Fibroblast of lung (primary cell): Measurements from ENCODE around the gene ECSIT. TPM values are rescaled to one million over a fixed set of nuclear protein-coding genes. Genes with fewer than 3 reads are reported as not detected.

Experiments
- DNase-seq, 2 donors: peaks; one replicate each; pipeline versions ENCODE4 v3.0.0 to v3.0.0-alpha.2; 2010; ENCODE audit warnings: low read depth in 2 of 2
- H2AFZ ChIP-seq: 2 replicates; pipeline ENCODE4 v1.5.1; 2012; ENCODE audit warnings: low read length, control low read depth, inconsistent platforms
- H3K27ac ChIP-seq: 2 replicates; pipeline ENCODE4 v1.5.1; 2011; ENCODE audit warnings: low read length, control low read depth; ENCODE audit not compliant: insufficient read depth
- H3K27me3 ChIP-seq: 2 replicates; pipeline ENCODE4 v1.5.1; 2011; ENCODE audit warnings: mild to moderate bottlenecking, low read length; ENCODE audit not compliant: control insufficient read depth, insufficient read depth
- H3K36me3 ChIP-seq: 2 replicates; pipeline ENCODE4 v1.5.1; 2011; ENCODE audit warnings: low read length; ENCODE audit not compliant: control insufficient read depth, insufficient read depth
- H3K4me1 ChIP-seq: 2 replicates; pipeline ENCODE4 v1.5.1; 2011; ENCODE audit warnings: low read length; ENCODE audit not compliant: control insufficient read depth, insufficient read depth; ENCODE audit errors: extremely low read depth
- H3K4me2 ChIP-seq: 2 replicates; pipeline ENCODE4 v1.5.1; 2011; ENCODE audit warnings: low read length, control low read depth; ENCODE audit not compliant: insufficient read depth; ENCODE audit errors: extremely low read depth
- H3K4me3 ChIP-seq, 4 experiments: fragments of 200-600 bp in 1 of 4; sonication (generic) in 1 of 4; replicated peaks in 1 of 4; 2 replicates each; pipeline ENCODE4 v1.5.1; 2011 to 2016; ENCODE audit warnings: low read length in 4 of 4, low read depth in 3 of 4, mild to moderate bottlenecking in 3 of 4, control low read depth in 2 of 4, inconsistent platforms in 1 of 4, mixed read lengths in 1 of 4; ENCODE audit not compliant: insufficient read depth in 1 of 4; ENCODE audit errors: control extremely low read depth in 1 of 4
- H3K79me2 ChIP-seq: 2 replicates; pipeline ENCODE4 v1.5.1; 2012; ENCODE audit warnings: mild to moderate bottlenecking, low read length, inconsistent platforms; ENCODE audit not compliant: control insufficient read depth, insufficient read depth
- H3K9ac ChIP-seq: 2 replicates; pipeline ENCODE4 v1.5.1; 2011; ENCODE audit warnings: mild to moderate bottlenecking, low read length, control low read depth; ENCODE audit not compliant: insufficient read depth
- H3K9me3 ChIP-seq: 2 replicates; pipeline ENCODE4 v1.5.1; 2012; ENCODE audit warnings: low read depth, low read length; ENCODE audit not compliant: control insufficient read depth, insufficient read depth
- H4K20me1 ChIP-seq: 2 replicates; pipeline ENCODE4 v1.5.1; 2011; ENCODE audit warnings: low read length; ENCODE audit not compliant: control insufficient read depth, insufficient read depth; ENCODE audit errors: extremely low read depth
- CTCF ChIP-seq, 2 donors: IDR thresholded peaks in 1 of 2; conservative IDR thresholded peaks in 1 of 2; 1 replicate in 1 of 2; 2 replicates in 1 of 2; pipeline ENCODE4 v1.5.1; 2011 to 2012; ENCODE audit warnings: low read length in 2 of 2, control low read depth in 1 of 2, inconsistent platforms in 1 of 2, low read depth in 1 of 2, mild to moderate bottlenecking in 1 of 2
- EZH2 ChIP-seq: IDR thresholded peaks from 2 replicates; pipeline ENCODE4 v1.5.1; 2012; ENCODE audit warnings: low read length, control low read depth, mild to moderate bottlenecking; ENCODE audit errors: missing control alignments
- polyA plus RNA-seq, 2 donors: library from polyadenylated mRNA; depleted of rRNA in 1 of 2; stranded (reverse) in 1 of 2; unstranded in 1 of 2; fragments of >200 nt; gene quantifications; 2 replicates each; pipeline ENCODE4 v1.2.1, GENCODE V29; 2011 to 2012; ENCODE audit warnings: missing spikeins in 1 of 2
- total RNA-seq: library from RNA; depleted of rRNA; stranded (reverse); fragments of >200 nt; gene quantifications from 2 replicates; pipeline ENCODE4 v1.2.1, GENCODE V29; 2014

The ECSIT gene
- total and polyA plus RNA-seq, 2 donors (not counting 1 experiment from before 2014, with no cell fraction given), result 19.3 to 33.5 TPM

- Histone ChIP-seq H3K27ac (no peak overlapping the region), H3K79me2 (no peaks in the 10 kb centered on the region), H3K4me3 (no peak overlapping the region), H2AFZ (no peak overlapping the region), H4K20me1 (no peaks in the 10 kb centered on the region), H3K9ac (no peak overlapping the region), H3K4me1 (peaks cover 10% of the 10 kb centered on the region), H3K36me3 (no peaks in the 10 kb centered on the region), H3K27me3 (no peaks in the 10 kb centered on the region), H3K9me3 (no peaks in the 10 kb centered on the region), H3K4me2 (no peak overlapping the region)
- no peak for DNase-seq
- TF ChIP-seq CTCF (conservative IDR thresholded peaks at IDR 0.05 in 1 of 2, IDR thresholded peaks at IDR 0.05 in 1 of 2; ENCODE audit: low read depth in 1 of 2, low read length in 2 of 2), result no peak
- TF ChIP-seq EZH2, result no peak
These were observed 11.7 kb upstream of the ECSIT start for GRCh38 chr19:11540645-11541044.

- H3K4me3 ChIP-seq, result peak overlapping the region in 3 of 4 experiments; percentile 32 to 55 (median 36)
- H4K20me1 ChIP-seq, result no peaks in the 10 kb centered on the region
- H3K27ac ChIP-seq, result no peak overlapping the region
- no peaks in the 10 kb centered on the region for H3K36me3 ChIP-seq
- H3K79me2 ChIP-seq, result no peaks in the 10 kb centered on the region
- H2AFZ ChIP-seq, result no peak overlapping the region
- DNase-seq, result peak; percentile 22 to 56
- H3K27me3 ChIP-seq, result no peaks in the 10 kb centered on the region
- H3K4me2 ChIP-seq, result peak overlapping the region; percentile 84
- H3K9ac ChIP-seq, result no peak overlapping the region
- peaks cover 16% of the 10 kb centered on the region for H3K4me1 ChIP-seq
- no peaks in the 10 kb centered on the region for H3K9me3 ChIP-seq
- no peak for TF ChIP-seq CTCF (conservative IDR thresholded peaks at IDR 0.05 in 1 of 2, IDR thresholded peaks at IDR 0.05 in 1 of 2; ENCODE audit: low read depth in 1 of 2, low read length in 2 of 2)
- no peak for TF ChIP-seq EZH2
These were observed 10.8 kb upstream of the ECSIT start for GRCh38 chr19:11539495-11540365.

- peak within 1 kb of the TSS in 3 of 4 experiments; percentile 32 to 55 (median 36) for H3K4me3 ChIP-seq
- no peaks in the 10 kb centered on the region for H3K9me3 ChIP-seq
- no peaks in the 10 kb centered on the region for H3K36me3 ChIP-seq
- peak within 1 kb of the TSS; percentile 43 for H3K9ac ChIP-seq
- peak within 1 kb of the TSS; percentile 38 for H3K27ac ChIP-seq
- DNase-seq, result peak; percentile 39 to 95
- peak within 1 kb of the TSS; percentile 84 for H3K4me2 ChIP-seq
- TF ChIP-seq EZH2, result no peak
- TF ChIP-seq CTCF (conservative IDR thresholded peaks at IDR 0.05 in 1 of 2, IDR thresholded peaks at IDR 0.05 in 1 of 2; ENCODE audit: low read depth in 1 of 2, low read length in 2 of 2), result no peak
- H3K79me2 ChIP-seq, result no peaks in the 10 kb centered on the region
- peaks cover 16% of the 10 kb centered on the region for H3K4me1 ChIP-seq
- peak within 1 kb of the TSS; percentile 50 for H2AFZ ChIP-seq
- H3K27me3 ChIP-seq, result no peaks in the 10 kb centered on the region
- H4K20me1 ChIP-seq, result no peaks in the 10 kb centered on the region
These were observed 9.5 kb upstream of the ECSIT start, which contains the start of gene CNN1 for GRCh38 chr19:11538232-11539036. CNN1 (plus strand) TSS chr19:11538851; CDS start chr19:11538928, 77 bp downstream.
